Epidermal melanocyte (primary cell): Measurements from ENCODE around the gene SEL1L3.
"Not testable (repeated sequence)": the region's sequence is repeated elsewhere in the genome, so short reads cannot be mapped to it uniquely, and the experiment has no call there.

ENCODE experiments used
- DNase-seq: peaks from one replicate; pipeline ENCODE4 v3.0.0; 2011; ENCODE audit warnings: low spot score; ENCODE audit not compliant: insufficient read length

SEL1L3 gene

DNA sequence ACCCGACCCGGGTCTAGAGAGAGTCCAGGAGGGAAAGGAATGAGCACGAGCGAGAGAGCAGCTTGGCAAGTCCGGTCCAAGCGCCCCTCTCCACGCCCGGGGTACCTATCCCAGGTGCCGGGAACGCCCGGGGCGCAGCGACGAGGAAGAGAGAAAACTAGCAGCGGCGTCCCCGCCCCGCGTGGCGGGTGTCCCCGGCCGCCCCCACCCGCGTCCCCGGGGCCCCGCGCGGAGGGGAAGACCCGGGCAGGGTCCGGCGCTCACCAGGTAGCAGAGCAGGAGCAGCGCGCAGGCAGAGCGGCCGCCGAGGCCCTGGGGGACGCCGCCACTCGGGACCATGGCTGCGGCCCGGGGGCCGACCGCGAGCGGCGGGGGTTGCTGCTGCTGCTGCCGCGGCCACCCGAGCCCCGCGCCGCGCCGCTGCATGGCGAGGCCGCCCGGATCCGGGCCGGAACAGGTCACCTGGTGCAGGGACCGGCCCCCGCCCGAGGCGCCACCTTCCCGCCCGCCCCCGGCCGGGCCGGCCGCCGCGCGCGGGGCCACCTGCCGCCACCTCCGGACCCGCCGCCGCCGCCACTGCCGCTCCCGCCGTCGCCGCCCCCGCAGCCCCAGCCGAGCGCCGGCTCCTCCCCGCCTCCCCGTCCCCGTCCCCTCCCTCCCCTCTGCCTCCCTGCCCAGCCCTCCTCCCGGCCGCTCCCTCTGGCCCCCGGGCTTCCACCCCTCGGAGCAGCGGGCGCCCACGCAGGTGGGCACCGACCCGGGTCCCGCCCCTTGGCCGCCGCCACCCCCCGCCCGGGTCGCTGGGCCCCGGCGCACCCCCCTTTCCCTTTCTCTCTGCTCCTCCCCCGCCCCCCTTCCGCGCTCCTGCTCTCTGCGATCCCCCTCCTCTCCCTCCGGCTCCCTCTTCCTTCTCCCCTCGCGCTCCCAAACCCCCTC, at the start of gene SEL1L3:
SEL1L3 (minus strand) TSS at position 578 of the 936 bp plus-strand sequence; CDS start at position 426, 152 bp downstream.
- DNase-seq: no peak

DNA sequence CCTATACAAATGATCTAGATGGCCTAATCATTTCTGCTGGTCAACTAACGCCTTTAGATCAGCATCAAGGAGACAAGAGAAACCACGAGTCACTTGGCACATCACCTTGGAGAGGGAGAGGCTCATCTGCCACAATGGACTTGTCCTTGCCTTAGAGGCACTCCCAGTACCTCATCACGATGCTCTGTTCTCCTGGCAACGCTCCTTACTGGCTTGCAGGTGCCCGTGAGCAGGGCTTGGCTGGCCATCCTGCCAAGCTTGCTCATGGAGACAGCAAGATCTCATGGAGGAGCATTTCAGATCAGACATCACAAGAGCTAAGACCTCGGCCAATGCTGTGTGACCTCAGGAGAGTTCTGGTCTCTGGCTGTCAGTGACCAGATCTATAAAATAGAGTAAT, 48.6 kb upstream of the SEL1L3 start:
- no peak for DNase-seq

DNA sequence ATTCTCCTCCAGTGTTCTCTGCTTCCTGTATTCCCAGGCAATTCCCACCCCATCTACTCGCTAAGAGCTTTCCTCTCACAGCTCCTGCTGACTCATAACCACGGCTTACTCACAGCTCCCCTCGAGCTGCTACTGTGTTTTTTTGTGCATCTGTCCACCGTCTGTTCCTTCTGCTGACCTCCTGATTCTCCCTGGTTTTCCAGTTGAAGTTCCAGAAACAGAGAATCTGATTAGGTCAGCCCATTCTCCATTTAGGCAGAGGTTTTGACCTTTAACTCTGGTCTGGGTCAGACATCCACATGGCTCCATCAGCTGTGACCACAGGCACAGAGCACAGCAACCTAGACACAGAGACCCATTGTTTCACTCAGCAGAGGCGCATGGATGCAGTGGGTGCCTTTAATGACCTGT, 45.7 kb upstream of the SEL1L3 start:
- peak; percentile 83 for DNase-seq

DNA sequence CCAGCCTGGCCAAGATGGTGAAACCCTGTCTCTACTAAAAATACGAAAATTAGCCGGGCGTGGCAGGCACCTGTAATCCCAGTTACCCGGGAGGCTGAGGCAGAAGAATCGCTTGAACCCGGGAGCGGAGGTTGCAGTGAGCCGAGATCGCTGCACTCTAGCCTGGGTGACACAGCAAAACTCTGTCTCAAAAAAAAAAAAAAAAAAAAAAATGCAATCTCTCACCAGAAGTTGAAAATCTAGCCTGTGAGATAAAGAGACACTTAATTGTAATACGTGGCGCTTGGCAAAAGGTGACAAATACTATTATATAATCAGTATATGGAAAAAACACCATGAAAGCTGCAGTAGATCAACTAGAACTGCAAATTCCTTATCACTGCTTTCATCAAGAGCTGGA, 43.3 kb upstream of the SEL1L3 start:
- DNase-seq: not testable (repeated sequence)

DNA sequence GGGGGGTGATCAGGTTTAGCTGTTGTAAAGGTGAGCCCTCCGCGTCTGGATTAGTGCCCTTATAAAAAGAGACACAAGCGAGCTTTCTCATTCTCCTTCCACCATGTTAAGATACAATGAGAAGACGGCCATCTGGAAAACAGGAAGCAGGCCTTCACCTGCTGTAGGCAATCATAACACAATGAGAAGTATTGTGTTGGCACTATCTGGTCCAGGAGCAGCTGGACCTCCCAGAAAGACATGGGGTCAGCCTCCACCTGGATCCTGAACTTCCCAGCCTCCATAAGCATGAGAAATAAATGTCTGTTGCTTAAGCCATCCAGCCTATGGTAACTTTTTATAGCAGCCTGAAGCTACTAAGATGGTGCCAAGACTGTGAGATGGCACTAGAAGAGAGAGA, 42.6 kb upstream of the SEL1L3 start:
- no peak for DNase-seq

DNA sequence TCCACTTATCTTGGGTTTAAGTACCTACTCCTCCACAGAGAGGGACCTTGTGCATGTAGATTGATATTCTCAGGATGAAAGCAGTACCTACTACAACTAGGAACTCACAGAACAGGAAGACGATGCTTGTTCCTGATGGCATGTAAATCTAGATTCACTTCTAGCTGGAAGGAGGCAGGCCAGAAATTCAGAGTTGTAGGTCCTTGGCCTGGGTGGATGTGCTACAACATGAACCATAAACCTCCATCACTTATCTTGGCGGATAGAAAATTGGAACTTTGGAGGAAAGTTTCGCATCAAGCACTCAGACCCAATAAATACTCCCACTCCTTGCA, 41.9 kb upstream of the SEL1L3 start:
- no peak for DNase-seq

DNA sequence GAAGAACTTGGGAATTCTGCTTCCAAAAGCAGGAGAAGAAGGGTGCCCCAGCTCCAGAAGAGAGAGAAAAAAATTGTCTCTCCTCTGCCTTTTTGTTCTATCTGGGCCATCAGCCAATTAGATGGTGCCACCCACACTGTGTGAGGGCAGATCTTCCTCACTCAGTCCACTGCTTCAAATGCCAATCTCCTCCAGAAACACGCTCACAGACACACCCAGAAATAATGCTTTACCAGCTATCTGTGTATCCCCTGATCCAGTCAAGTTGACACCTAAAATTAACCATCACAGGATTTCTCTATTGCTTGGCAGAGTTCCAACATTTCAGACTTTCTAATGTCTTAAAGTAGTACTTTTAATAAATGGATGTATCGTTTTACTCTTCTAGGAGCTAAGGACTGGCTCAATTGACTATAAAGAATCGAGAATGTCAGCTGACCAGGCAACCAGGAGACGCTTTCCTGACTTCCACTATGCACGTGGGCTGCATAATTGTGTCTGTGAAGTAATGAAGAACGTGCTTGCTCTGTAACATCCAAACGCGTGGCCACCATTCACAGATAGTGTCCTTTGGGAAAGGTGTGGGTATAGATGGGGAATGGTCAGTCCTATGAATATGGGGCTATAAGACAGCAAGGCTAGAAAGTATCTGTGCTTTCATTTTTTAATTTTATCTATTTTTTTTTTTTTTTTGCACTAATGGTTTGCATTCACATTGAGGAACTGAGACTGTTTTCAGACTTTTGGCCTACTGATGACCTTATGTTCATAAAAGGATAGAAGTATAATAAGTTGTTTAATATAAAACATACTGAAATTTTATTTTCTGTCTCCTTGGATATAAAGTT, 41.3 kb upstream of the SEL1L3 start:
- no peak for DNase-seq

DNA sequence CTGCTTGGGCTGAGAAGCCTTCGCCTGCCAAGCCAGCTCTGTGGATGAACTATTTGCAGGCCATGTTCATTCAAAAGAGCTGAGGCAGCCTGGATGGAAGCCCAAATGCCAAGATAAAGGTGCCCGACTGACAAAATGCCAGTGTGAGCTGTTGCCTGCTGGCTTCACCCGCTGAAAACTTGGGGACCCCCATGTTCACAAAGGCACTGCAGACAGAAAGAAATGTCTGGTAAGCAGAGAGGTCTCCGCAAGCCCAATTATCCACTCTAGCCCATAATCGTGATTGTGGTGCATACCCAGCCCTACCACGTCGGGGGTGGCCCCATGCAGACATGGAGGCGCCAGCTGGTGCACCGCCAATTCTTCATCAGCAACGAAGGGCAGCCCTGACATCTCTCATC, 38.2 kb upstream of the SEL1L3 start:
- no peak for DNase-seq

DNA sequence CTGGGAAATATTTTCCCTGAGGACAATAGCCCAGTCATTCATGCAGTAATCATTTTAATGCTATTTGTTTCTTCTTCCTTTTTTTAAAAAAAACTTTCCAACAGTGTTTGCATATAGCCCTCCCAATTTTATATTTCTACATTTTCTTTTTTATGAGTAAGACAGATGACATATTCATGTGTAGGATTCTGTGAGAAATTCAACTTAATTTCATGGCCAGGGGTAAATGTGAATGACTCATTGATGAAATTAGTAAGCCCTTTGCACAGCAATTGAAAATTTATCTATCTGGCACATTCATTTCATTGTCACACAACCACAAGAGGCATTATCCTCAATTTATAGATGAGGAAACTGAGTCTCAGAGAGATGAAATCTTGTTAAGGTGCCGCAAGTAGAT, 37.5 kb upstream of the SEL1L3 start:
- DNase-seq: no peak

DNA sequence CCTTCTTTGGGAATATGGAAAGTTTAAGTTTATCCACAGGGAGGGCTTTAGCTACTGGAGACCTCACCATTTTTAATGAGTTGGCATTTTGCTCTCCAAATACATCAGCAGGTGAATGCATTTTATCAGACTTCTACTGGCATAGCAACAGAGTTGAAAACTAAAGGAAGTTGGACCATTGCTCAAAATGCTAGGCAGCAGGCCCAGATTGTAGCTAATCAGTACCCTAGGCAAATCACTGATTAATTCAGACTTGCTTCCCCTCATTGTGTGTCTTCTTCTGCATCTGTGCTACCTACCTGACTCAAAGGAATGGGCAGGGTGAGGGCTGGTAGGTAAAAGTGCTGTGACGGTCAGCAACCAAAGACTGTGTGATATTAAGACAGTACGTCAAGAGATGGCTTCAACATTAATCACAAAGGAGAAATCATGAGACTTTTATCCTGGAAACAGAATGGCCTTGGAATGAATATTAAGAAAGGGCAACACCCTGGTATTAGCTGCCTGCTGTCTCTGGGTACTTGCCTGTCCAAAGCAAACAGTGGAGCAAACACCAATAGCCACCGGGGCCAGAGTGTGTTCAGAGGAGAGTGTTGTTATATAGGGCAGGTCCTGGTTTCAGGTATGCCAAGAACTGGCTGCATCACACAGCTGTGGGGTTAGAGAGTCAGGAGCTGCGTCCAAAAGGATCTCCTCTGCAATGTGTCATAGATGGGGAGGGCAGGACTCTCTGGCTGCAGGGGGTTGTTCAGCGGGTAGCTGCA, 34.2 kb upstream of the SEL1L3 start:
- no peak for DNase-seq

DNA sequence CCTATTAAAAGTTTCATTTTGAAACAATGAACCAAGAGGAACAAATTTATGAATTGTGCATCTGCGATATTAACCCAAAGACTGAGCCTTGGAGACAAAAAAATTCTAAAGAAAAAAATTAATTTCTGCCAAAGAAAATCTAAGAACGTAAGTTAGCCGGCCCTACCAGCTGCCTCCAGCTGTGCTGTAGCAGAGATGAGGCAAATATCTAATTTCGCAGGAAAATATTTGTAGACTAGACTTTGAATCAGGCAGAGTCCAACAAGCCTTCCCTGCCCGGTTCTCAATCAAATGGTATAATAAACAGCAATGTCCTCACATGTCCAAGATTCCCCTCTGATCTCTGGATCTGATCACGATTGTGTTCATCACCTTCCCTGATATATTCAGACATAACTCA, 30.0 kb upstream of the SEL1L3 start:
- no peak for DNase-seq

DNA sequence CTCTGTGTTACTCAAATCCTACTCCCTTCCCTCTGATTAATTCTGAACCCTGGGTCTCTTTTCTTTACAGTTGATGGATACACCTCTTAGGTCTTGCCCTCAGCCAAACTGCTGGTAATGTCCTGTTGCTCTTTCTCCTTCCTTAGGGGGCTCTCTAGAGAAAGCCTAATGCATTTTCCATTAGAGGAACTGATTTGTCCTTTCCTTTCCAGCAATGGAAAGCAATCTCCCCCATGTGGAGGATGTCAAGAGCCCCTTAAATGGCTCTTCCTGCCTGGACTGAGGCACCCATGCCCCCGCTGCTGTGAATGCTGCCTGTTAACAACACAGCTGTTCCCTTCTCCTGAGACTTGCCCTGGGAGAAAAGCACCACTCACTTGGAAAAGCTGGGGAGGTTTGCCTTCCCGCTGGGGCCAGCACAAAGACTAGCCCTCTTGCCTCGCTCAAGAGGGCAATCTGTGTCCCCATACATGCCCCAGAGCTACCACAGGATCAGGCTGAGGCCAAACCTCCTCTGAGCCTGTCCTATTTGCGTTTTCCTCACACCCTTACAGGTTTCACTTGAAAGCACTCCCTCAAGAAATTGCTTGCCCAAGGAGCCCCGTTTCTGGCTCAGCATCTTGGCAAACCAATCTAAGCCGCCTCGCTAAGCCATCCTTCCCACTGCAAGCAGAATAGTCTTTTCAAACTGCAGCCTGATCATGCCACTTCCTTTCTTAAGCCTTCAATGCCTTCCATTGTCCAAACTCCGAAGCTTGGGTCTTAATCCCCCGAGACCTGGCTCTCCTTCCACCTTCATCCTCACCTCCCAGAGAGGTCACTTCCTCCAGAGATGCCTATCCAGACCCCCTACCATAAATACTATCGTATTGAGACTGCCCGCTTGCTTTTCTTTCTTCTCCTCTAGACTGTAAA, 28.0 kb upstream of the SEL1L3 start:
- no peak for DNase-seq

DNA sequence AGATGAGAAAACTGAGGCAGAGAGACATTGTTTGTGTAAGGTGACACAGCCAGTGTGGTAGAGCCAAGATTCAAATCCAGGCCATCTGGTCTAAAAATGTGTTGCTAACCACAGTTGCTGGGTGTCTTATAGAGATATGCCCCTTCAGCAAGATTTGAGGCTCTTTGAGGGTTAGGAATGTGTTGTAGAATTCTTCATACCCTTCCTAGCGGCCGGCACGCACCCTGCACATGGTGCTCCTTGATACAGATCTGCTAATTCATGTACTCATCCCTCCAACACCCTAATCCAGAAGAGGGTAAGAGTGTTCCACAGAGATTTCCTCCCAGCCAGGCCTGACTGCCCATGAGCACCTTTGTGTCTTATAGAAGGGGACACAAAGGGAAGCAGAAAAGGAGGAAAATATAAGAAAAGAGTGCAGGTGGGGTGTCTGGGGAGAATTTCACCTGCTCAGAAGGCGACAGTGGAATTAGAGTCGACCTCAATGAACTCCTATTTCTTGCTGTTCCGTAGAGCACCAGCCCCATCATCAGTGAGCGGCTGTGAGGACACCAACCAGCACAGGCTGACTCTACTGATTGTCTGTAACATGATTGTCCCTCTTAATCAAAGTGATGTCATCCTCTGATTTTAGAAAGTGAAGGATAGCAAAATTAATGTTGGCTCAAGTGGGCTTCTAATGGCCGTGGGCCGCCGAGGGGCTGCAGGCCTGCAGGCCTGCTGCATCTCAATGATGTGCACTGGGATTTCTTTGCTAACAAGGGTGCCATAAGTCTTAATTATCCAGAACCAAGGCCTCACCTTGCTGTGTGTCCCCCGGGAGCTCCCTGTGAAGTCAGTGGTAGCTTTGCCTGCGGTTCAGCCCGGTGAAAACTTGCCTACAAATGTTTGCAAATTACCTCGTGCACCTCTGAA, 27.1 kb upstream of the SEL1L3 start:
- no peak for DNase-seq

DNA sequence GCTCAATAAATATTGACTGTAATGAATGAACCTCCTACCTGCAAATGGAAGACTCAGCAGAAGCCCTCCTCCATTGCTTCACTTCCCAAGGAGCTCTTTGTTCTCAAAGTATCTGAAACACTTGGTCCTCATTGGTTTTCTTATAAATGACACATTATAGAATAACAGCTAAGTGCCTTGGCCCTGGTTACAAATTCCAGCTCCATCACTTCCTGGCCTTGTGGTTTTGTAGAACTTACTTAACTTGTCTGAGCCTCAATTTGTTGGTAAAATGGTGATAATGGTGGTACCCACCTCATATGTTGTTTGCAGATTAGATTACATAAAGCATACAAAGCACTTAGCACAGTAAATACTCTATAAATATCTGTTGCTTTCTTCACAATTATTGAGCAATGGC, 26.0 kb upstream of the SEL1L3 start:
- DNase-seq: no peak

DNA sequence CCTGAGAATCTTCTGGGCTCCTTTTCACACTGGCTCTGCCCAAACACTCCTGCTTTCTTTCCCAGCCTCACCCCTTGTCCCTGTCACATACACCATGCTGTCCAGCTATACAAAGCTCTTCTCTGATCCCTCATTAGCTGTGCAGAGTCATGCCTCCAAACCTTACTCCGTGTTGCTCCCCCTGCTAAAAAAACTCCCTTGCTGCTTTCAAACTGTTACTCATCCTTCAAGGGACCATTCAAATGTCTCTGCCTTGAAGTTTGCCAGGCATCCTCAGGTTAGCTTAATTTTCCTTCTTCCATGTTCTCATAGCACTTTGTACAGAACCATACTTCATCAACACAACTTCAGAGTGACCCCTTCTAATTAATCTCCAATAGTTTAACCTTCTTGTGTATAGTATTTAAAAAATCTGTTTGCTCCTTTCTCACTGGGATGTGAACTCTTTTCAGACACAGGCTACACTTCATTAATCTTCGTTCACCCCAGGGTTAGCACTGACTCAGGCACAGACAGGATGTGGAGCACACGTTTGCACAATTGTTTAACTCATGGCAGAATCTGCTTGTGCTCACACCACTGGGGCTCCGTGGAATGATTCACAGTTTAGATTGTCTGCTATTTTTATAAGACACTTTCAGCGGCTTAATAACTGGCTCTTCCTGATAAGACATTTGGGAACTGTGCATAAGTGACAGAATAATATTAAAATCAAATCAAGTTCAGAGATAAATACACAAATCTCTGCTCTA, 21.4 kb upstream of the SEL1L3 start:
- DNase-seq: no peak

DNA sequence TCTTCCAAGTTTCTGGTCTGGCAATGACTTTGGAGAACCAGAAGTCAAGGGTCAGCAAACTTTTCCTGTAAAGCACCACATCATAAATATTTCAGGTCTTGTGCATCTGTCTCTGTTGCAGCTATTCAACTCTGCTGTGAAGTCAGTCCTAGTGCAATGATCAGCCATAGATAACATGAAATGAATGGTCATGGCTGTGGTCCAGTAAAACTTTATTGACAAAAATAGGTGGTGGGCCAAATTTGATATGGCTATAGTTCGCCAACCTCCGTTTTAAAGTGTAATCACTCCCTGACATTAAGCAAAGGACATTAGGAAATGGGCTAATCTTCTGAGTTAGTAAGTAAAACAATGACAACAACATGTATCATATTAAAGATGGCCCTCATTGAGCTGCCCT, 20.8 kb upstream of the SEL1L3 start:
- DNase-seq: no peak

DNA sequence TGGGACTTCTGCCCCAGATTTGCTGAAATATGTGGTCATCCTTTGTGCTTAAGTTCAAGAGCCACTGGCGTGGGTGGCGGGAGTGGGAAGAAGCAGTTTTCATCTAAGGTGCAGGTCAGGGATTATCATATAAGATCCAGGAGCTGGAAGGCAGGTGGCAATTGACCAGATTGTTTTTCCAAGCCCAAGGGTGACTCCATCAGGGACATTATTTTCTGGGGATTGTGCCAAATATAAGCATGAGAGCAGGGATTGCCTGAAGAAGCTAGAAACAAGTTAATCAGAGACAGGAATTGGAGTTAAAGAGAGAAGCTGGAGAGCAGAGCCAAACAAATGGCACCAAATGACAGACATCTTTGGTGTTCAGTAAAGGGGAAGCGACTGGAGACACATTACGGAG, 19.4 kb upstream of the SEL1L3 start:
- no peak for DNase-seq

DNA sequence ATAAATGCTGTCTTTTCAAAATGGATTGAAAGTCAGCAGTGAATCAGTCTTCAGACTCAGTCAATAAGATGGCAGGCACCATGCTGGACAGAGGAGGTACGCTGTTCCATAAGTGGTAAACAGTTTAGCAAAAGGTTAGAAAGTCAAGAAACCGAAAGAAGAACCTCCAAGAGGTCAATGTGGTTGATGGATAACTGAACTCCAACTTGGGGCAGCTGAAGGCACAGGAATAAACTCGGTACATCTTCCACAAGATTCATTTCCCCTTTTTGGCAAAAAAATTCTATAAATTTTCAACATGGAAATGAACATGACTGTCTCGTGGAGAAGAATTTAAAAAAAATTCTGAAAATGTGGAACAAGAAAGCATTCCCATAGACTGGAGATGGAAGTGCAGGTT, 18.4 kb upstream of the SEL1L3 start:
- no peak for DNase-seq
